Transverse colon (tissue), 4 donors: ENCODE results near the gene SH3PXD2B.

ENCODE experiments used
- EP300 ChIP-seq: sonication (generic); formaldehyde crosslinking; IDR thresholded peaks from one replicate; pipeline ENCODE4 v1.6.1; 2017; ENCODE audit warnings: antibody characterized with exemption, low read depth
- POLR2A ChIP-seq: fragments of 450-650 bp; IDR thresholded peaks from one replicate; pipeline ENCODE4 v1.6.1; 2016; ENCODE audit warnings: antibody characterized with exemption, mild to moderate bottlenecking, moderate library complexity
- POLR2AphosphoS5 ChIP-seq, 3 donors: sonication (generic); formaldehyde crosslinking; IDR thresholded peaks; one replicate each; pipeline ENCODE4 v1.6.1; 2016; ENCODE audit warnings: antibody characterized with exemption in 3 of 3
- TF ChIP-seq, protein P1 (sequence below), 5 experiments: fragments of 200-600 bp in 3 of 5; fragments of 450-650 bp in 2 of 5; sonication (generic) in 3 of 5; IDR thresholded peaks; 1 replicate in 2 of 5; 2 replicates in 3 of 5; pipeline ENCODE4 v1.5.1; 2016 to 2017; ENCODE audit warnings: antibody characterized with exemption in 5 of 5, inconsistent platforms in 3 of 5, mild to moderate bottlenecking in 2 of 5, moderate library complexity in 1 of 5

DNA sequence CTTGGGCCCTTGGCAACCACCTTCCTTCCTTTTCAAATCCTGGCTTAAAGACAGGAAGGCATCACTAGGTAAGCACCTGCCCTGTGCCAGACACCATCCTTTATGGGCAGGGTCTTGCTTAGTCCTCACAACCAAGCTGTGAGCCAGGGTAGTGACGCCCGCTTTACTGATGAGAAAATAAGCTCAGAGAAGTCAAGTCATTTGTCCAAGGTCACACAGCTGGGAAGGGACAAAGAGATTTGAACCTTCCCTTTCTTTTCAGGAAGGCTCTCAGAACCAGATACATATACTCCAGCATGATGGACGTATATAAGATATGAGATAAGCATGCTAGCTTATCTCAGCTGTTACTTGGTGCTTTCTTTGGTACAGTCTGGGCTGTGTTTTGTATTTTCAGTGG, 76.9 kb downstream of the SH3PXD2B start:
- TF ChIP-seq, protein P1, sequence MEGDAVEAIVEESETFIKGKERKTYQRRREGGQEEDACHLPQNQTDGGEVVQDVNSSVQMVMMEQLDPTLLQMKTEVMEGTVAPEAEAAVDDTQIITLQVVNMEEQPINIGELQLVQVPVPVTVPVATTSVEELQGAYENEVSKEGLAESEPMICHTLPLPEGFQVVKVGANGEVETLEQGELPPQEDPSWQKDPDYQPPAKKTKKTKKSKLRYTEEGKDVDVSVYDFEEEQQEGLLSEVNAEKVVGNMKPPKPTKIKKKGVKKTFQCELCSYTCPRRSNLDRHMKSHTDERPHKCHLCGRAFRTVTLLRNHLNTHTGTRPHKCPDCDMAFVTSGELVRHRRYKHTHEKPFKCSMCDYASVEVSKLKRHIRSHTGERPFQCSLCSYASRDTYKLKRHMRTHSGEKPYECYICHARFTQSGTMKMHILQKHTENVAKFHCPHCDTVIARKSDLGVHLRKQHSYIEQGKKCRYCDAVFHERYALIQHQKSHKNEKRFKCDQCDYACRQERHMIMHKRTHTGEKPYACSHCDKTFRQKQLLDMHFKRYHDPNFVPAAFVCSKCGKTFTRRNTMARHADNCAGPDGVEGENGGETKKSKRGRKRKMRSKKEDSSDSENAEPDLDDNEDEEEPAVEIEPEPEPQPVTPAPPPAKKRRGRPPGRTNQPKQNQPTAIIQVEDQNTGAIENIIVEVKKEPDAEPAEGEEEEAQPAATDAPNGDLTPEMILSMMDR (IDR thresholded peaks at IDR 0.05): no peak
- TF ChIP-seq POLR2AphosphoS5 (IDR thresholded peaks at IDR 0.05) (no peak), EP300 (no peak), POLR2A (no peak)
